Type B pancreatic cell (in vitro differentiated cells): ENCODE results near the gene UCMA. TPM values are rescaled to one million over a fixed set of nuclear protein-coding genes. Genes with fewer than 3 reads are reported as not detected.

Source experiments
- DNase-seq: peaks from one replicate; pipeline ENCODE4 v3.0.0; 2021; ENCODE audit warnings: mixed read lengths; ENCODE audit not compliant: unreplicated experiment; ENCODE audit errors: extremely low spot score
- H3K27ac Mint-ChIP-seq: 2 replicates; pipeline ENCODE4 v1.8.0; 2021; ENCODE audit warnings: mild to moderate bottlenecking, mixed read lengths
- H3K27me3 Mint-ChIP-seq: 2 replicates; pipeline ENCODE4 v1.8.0; 2021; ENCODE audit warnings: mixed read lengths
- H3K36me3 Mint-ChIP-seq: 2 replicates; pipeline ENCODE4 v1.8.0; 2021; ENCODE audit warnings: mixed read lengths
- H3K4me1 Mint-ChIP-seq: one replicate; pipeline ENCODE4 v1.8.0; 2021; ENCODE audit warnings: mixed read lengths; ENCODE audit not compliant: unreplicated experiment
- H3K4me3 Mint-ChIP-seq: 2 replicates; pipeline ENCODE4 v1.8.0; 2021; ENCODE audit warnings: mild to moderate bottlenecking, mixed read lengths
- H3K9me3 Mint-ChIP-seq: 2 replicates; pipeline ENCODE4 v1.8.0; 2021; ENCODE audit warnings: mixed read lengths
- total RNA-seq: library from RNA; stranded (reverse); gene quantifications from 2 replicates; pipeline ENCODE4 v1.2.1, GENCODE V29; 2021; ENCODE audit warnings: low replicate concordance
- TF ChIP-seq, protein P1 (sequence below): fragments of 200-600 bp; sonication (generic); conservative IDR thresholded peaks from 2 replicates; pipeline ENCODE4 v1.5.0; 2021; ENCODE audit warnings: antibody characterized with exemption, mild to moderate bottlenecking

The UCMA gene
- total RNA-seq, 1 donor from 2014 or later, result not detected

DNA sequence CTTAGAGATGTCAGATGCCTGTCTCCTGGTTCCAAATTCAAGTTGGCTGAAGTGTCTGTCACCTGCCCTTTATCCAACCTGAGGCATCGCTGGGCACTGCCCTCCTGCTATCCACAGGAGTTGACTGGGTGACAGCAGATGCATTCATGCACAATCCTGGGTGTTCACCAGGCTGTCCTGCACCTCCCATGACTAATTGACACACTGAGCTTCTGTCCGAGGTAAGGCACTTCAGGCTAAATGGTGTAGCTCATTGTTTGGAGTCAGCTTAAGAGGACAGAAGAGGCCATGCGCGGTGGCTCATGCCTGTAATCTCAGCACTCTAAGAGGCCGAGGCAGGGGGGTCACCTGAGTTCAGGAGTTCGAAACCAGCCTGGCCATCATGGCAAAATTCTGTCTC is 2.4 kb downstream of the UCMA start:
- peaks cover 4% of the 10 kb centered on the region for H3K4me1 Mint-ChIP-seq
- no peaks in the 10 kb centered on the region for H3K9me3 Mint-ChIP-seq
- H3K27ac Mint-ChIP-seq, result no peak overlapping the region
- TF ChIP-seq, protein P1, sequence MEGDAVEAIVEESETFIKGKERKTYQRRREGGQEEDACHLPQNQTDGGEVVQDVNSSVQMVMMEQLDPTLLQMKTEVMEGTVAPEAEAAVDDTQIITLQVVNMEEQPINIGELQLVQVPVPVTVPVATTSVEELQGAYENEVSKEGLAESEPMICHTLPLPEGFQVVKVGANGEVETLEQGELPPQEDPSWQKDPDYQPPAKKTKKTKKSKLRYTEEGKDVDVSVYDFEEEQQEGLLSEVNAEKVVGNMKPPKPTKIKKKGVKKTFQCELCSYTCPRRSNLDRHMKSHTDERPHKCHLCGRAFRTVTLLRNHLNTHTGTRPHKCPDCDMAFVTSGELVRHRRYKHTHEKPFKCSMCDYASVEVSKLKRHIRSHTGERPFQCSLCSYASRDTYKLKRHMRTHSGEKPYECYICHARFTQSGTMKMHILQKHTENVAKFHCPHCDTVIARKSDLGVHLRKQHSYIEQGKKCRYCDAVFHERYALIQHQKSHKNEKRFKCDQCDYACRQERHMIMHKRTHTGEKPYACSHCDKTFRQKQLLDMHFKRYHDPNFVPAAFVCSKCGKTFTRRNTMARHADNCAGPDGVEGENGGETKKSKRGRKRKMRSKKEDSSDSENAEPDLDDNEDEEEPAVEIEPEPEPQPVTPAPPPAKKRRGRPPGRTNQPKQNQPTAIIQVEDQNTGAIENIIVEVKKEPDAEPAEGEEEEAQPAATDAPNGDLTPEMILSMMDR, result no peak
- H3K36me3 Mint-ChIP-seq, result no peaks in the 10 kb centered on the region
- H3K4me3 Mint-ChIP-seq, result no peak overlapping the region
- H3K27me3 Mint-ChIP-seq, result peaks cover 4% of the 10 kb centered on the region
- DNase-seq, result no peak

DNA sequence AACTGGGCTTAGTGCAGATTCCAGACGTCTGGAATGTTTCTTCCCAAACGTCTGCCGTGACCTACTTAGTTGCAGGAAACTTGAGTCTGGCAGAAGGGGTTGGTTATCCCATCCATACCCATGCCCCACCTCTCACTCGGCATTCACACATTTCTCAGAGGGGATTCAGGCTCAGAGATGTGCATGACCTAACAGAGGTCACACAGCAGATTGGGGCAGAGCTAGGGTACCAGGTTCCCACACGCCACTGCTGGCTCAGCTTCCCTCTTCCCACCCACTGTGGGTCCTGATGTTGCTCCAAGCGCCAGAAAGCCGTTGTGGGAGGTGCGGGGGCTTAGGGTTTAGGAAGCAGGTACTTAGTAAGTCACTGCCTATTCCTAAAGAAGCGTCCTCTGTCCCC is 3.0 kb downstream of the UCMA start:
- DNase-seq, result no peak
- TF ChIP-seq, protein P1, result no peak
- Mint-ChIP-seq H3K27me3 (peaks cover 4% of the 10 kb centered on the region), H3K9me3 (no peaks in the 10 kb centered on the region), H3K27ac (no peak overlapping the region), H3K4me1 (peaks cover 4% of the 10 kb centered on the region), H3K36me3 (no peaks in the 10 kb centered on the region), H3K4me3 (no peak overlapping the region)

DNA sequence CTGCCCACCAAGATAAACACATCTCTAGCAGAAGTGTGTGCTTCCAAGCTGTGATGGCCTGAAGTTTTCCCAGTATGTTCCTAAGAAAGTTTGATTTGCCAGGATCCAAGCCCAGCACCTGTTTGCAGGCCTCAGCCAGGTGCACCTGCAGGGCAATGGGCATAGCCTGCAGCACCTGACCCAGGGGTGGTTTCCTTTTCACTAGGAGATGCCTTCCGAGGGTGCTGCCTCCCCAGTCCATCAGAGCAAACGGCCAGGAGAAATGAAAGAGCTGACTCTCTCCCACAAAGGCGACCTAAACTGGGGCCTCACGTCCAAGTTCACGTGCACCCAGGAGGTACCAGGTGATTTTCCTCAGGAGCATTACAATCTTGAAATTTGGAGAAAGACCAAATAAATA is 7.1 kb downstream of the UCMA start:
- Mint-ChIP-seq H3K4me3 (no peak overlapping the region), H3K9me3 (no peaks in the 10 kb centered on the region)

DNA sequence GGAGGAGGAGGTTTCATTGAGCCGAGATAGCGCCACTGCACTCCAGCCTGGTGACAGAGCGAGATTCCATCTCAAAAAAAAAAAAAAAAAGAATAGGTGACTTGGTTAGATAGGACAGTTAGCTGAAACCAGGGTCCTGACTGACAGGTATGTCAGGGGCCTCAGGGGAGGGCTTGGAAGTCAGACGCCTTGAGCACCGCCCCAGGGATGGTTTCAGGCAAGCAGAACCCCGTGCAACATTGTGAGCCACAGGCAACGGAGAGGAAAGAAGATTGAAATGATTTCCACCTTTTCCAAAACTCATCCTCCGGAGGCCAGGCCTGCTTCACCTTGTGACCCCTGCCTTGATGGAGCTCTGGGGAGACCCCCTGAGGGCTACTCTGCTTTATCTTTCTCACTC is 8.6 kb downstream of the UCMA start:
- DNase-seq, result no peak
- TF ChIP-seq, protein P1, result no peak
- Mint-ChIP-seq H3K9me3 (no peaks in the 10 kb centered on the region), H3K4me3 (no peak overlapping the region), H3K36me3 (no peaks in the 10 kb centered on the region), H3K27me3 (peaks cover 4% of the 10 kb centered on the region), H3K4me1 (no peaks in the 10 kb centered on the region), H3K27ac (no peak overlapping the region)

More for the DNA sequence above, 7.1 kb downstream of the UCMA start:
- TF ChIP-seq, protein P1, result no peak
- Mint-ChIP-seq H3K27me3 (peaks cover 4% of the 10 kb centered on the region), H3K27ac (no peak overlapping the region), H3K36me3 (no peaks in the 10 kb centered on the region), H3K4me1 (no peaks in the 10 kb centered on the region)
- DNase-seq, result no peak

DNA sequence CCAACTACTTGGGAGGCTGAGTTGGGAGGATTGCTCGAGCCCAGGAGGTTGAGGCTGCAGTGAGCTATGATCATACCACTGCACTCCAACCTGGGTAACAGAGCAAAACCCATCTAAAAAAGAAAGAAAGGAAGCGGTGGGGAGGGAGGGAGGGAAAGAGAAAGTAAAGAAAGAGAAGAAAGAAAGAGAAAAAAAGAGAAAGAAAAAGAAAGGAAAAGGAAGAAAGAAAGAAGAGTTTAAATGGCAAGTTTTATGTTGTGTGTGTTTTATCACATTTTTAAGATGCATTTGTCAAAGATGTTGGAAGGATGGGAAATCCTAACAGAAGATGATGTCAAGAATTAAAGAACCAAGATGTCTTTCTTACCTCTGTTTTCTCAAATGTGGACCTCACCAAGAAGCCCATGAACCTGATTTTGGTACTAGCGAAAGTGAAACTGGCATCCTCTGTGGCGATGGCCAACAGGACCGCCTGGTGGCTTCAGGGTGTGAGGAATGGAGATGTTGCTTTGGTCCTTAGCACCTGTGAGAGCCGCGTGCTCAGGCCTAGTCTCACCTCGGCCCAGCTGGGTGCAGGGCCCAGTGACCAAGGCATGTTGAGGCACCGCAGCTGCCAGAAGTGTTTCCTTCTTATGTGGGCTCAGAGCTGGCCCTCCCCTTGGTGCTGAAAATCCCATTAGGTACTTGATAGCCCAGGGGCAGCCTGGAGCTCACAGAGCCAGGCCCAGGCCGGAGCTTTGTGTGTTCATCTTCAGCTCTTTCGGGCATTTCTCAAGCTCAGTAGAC is 9.8 kb downstream of the UCMA start:
- peaks cover 3% of the 10 kb centered on the region for H3K4me1 Mint-ChIP-seq
- no peak overlapping the region for H3K27ac Mint-ChIP-seq
- DNase-seq, result no peak
- no peak overlapping the region for H3K4me3 Mint-ChIP-seq
- TF ChIP-seq, protein P1, result no peak
- peaks cover 3% of the 10 kb centered on the region for H3K36me3 Mint-ChIP-seq
- peaks cover 3% of the 10 kb centered on the region for H3K9me3 Mint-ChIP-seq
- no peaks in the 10 kb centered on the region for H3K27me3 Mint-ChIP-seq
